ENCODE results near the gene FBXO2.

DNA sequence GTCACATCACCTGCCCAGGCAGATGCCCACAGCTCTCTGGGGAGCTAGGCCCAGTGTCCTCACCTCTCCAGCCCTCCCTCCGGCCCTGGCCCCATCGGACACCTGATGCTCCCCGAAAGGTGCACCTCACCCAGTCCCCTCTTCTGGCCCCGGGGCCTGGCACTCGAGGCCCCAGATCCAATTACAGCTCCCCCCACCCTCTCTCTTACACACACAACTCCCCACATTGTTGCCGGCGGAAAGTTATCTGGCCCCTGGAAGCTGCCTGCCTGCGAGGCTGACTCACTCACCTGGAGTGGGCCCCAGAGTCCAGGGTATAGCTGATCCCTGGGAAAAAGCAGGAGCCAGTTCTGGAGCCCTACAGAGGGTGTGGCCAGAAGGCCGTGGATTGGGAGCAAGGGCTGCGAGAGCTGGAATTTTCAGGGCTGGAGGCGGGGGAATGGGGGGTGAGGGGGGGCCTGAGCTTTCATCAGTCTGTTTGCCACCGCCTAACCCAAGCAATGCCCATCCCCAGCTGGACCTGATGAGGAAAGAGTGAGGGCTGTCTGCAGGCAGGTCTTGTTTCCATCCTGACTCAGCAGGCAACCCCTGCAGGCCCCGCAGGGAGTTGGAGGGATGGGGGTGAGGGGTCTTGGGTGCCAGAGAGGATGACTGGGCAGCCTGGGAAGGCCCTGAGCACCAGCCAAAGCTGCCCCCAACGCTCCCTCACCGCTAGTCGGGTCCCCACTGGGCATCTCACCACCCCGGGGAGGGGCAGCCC, 948 bp downstream of the FBXO2 start:
- no peak for TF ChIP-seq CTCF (IDR thresholded peaks at IDR 0.05)
- no peak for TF ChIP-seq POLR2A (IDR thresholded peaks at IDR 0.05)
